Measurements from ENCODE around the gene CIC. TPM values are rescaled to one million over a fixed set of nuclear protein-coding genes. Genes with fewer than 3 reads are reported as not detected.

The CIC gene
- total and polyA plus RNA-seq, 10 of the 15 experiments (the other 5 are each of a cell fraction or from before 2014, with no cell fraction given): 0.18 to 50.6 (median 7.1) TPM

- ChIA-PET POLR2A (interaction anchor here (3.1 to 5.1 kb wide), 2 partner anchors 11 to 37 kb away, joined by 24 to 51 read pairs; partner anchors contain the start of genes CIC and GSK3A), RAD21 (ENCODE audit: unreplicated experiment) (interaction anchor here (1.0 to 5.5 kb wide), 4 partner anchors 11 to 146 kb away, joined by 3 to 82 read pairs (median 16); partner anchors contain the start of genes CIC, GSK3A and PAFAH1B3), CTCF (interaction anchor here (1.5 to 6.7 kb wide), 5 partner anchors 16 to 148 kb away, joined by 3 to 111 read pairs (median 9); partner anchors contain the start of genes GSK3A and POU2F2), SMC1A (ENCODE audit: uncharacterized antibody, unreplicated experiment) (interaction anchor here (5.1 kb wide), 1 partner anchor 36 kb away, joined by 70 read pairs; the partner anchor contains the start of gene GSK3A)
- WGBS (ENCODE audit: insufficient coverage, insufficient replicate concordance, low lambda C conversion rate, missing lambda C conversion rate): 0% methylated on average over 12 of the region's 20 CpGs
- intact Hi-C loops (cut with micrococcal nuclease; ENCODE audit: unreplicated experiment) (loop anchor here (2.0 to 5.0 kb wide), 5 partner anchors 36 to 173 kb away; partner anchors contain the start of genes POU2F2 and ZNF526), in situ Hi-C loops (cut with MboI) (no loop called here)
- no TSS peak for BruUV-seq (replicated peaks)
- Histone ChIP-seq H4K20me1 (ENCODE audit: control insufficient read depth, insufficient read depth) (no peaks in the 10 kb centered on the region; the same call in 1 of the 2 replicates), H3K36me3 (ENCODE audit: control insufficient read depth in 2 of 2, insufficient read depth in 2 of 2, low read length in 1 of 2) (no peaks in the 10 kb centered on the region), H3K27me3 (replicated peaks in 1 of 2; ENCODE audit: control insufficient read depth in 2 of 2, insufficient read depth in 2 of 2, low read length in 1 of 2) (no peaks in the 10 kb centered on the region), H2AFZ (ENCODE audit: control insufficient read depth, low read depth, low read length) (no peak overlapping the region), H3K4me3 (peak overlapping the region; percentile 98; the same call in 1 of the 2 replicates), H3K9ac (ENCODE audit: control insufficient read depth, insufficient read depth, low read length) (peak overlapping the region; percentile 45; the same call in 1 of the 2 replicates), H3K4me1 (ENCODE audit: control insufficient read depth, insufficient read depth, low read length) (peaks cover 53% of the 10 kb centered on the region), H3K9me3 (replicated peaks; ENCODE audit: control insufficient read depth, insufficient read depth, low read length) (no peaks in the 10 kb centered on the region), H3K4me2 (ENCODE audit: control insufficient read depth, insufficient read depth) (peak overlapping the region; percentile 97; the same call in 1 of the 2 replicates), H3K79me2 (ENCODE audit: control insufficient read depth, insufficient read depth, low read length) (peaks cover 37% of the 10 kb centered on the region), H3K27ac (ENCODE audit: control insufficient read depth, insufficient read depth) (peak overlapping the region; percentile 55)
- FAIRE-seq (no peak), ATAC-seq (no peak), DNase-seq (ENCODE audit: low read depth, low spot score) (no peak)
- TF ChIP-seq EGR1 (IDR thresholded peaks at IDR 0.05; ENCODE audit: borderline replicate concordance in 1 of 2, low read depth in 2 of 2, low read length in 2 of 2) (peak in 1 of 2 experiments; percentile 71; a peak in 1 of 3 replicates), HDAC2 (IDR thresholded peaks at IDR 0.05) (no peak), NFXL1 (IDR thresholded peaks at IDR 0.05; ENCODE audit: borderline replicate concordance) (no peak)
These were observed 11.7 kb downstream of the CIC start for GRCh38 chr19:42280815-42281145.

DNA sequence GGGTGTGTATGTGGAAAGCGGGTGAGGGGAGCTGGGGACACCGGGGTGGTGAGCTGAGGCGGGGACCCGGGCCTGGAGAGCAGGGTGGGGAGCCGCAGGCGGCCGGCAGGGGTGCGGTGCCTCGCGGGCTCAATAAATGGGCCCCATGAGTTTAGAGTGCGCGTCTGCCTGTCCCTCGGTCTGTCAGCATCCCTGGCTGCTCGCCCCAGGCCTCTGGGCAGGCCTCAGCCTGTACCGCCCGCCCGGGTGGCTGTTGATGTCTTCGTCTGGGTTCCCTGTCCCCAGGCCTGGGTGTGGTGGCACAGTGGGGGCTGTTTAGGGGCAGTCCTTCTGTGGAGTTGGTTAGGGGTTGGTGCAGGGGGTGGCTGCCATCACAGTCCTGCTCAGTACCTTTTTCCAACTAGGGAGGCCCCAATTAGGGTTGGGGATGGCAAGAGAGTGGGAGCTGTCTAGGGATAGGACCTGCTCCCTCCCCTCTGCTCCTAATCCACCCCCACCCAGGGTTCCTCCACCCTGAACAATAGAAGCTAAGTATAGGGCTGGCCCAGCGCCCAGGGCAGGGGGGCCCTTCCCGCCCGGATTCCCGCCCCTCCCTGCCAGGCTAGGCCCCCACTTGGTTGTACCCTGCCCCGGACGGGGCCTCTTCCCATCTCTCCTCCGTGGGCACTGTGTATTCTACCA lies 12.2 kb downstream of the CIC start:
- in situ Hi-C loops (cut with MboI) (no loop called here), intact Hi-C loops (cut with micrococcal nuclease; ENCODE audit: unreplicated experiment) (loop anchor here (2.0 to 5.0 kb wide), 5 partner anchors 36 to 174 kb away; partner anchors contain the start of genes POU2F2 and ZNF526)
- Histone ChIP-seq H3K9ac (ENCODE audit: control insufficient read depth, insufficient read depth, low read length) (peak overlapping the region; percentile 59), H3K4me2 (ENCODE audit: control insufficient read depth, insufficient read depth) (peak overlapping the region; percentile 97), H3K27me3 (replicated peaks in 1 of 2; ENCODE audit: control insufficient read depth in 2 of 2, insufficient read depth in 2 of 2, low read length in 1 of 2) (no peaks in the 10 kb centered on the region), H2AFZ (ENCODE audit: control insufficient read depth, low read depth, low read length) (no peak overlapping the region), H3K79me2 (ENCODE audit: control insufficient read depth, insufficient read depth, low read length) (peaks cover 40% of the 10 kb centered on the region), H3K4me1 (ENCODE audit: control insufficient read depth, insufficient read depth, low read length) (peaks cover 56% of the 10 kb centered on the region), H3K27ac (ENCODE audit: control insufficient read depth, insufficient read depth) (peak overlapping the region; percentile 45), H3K4me3 (peak overlapping the region; percentile 64; the same call in 1 of the 2 replicates), H3K36me3 (ENCODE audit: control insufficient read depth in 2 of 2, insufficient read depth in 2 of 2, low read length in 1 of 2) (no peaks in the 10 kb centered on the region), H3K9me3 (replicated peaks; ENCODE audit: control insufficient read depth, insufficient read depth, low read length) (no peaks in the 10 kb centered on the region), H4K20me1 (ENCODE audit: control insufficient read depth, insufficient read depth) (no peaks in the 10 kb centered on the region; the same call in 1 of the 2 replicates)
- ChIA-PET POLR2A (interaction anchor here (0.6 to 5.1 kb wide), 5 partner anchors 29 to 152 kb away, joined by 3 to 51 read pairs (median 4); partner anchors contain the start of gene GSK3A), CTCF (interaction anchor here (2.4 to 6.7 kb wide), 2 partner anchors 15 to 37 kb away, joined by 6 to 111 read pairs; partner anchors contain the start of gene GSK3A), SMC1A (ENCODE audit: uncharacterized antibody, unreplicated experiment) (interaction anchor here (0.7 to 5.1 kb wide), 5 partner anchors 15 to 80 kb away, joined by 3 to 70 read pairs (median 4); partner anchors contain the start of gene GSK3A), RAD21 (ENCODE audit: unreplicated experiment) (interaction anchor here (0.7 to 5.5 kb wide), 6 partner anchors 11 to 149 kb away, joined by 3 to 82 read pairs (median 6); partner anchors contain the start of genes CIC, GSK3A, PAFAH1B3 and POU2F2)
- DNase-seq (ENCODE audit: low read depth, low spot score) (no peak), FAIRE-seq (no peak), ATAC-seq (peak; percentile 7)
- no TSS peak for BruUV-seq (replicated peaks)
- TF ChIP-seq, protein P1, sequence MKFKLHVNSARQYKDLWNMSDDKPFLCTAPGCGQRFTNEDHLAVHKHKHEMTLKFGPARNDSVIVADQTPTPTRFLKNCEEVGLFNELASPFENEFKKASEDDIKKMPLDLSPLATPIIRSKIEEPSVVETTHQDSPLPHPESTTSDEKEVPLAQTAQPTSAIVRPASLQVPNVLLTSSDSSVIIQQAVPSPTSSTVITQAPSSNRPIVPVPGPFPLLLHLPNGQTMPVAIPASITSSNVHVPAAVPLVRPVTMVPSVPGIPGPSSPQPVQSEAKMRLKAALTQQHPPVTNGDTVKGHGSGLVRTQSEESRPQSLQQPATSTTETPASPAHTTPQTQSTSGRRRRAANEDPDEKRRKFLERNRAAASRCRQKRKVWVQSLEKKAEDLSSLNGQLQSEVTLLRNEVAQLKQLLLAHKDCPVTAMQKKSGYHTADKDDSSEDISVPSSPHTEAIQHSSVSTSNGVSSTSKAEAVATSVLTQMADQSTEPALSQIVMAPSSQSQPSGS (IDR thresholded peaks at IDR 0.05; ENCODE audit: low read length): no peak
- no peak for TF ChIP-seq SREBF1 (IDR thresholded peaks at IDR 0.05; ENCODE audit: low read length)
- no peak for TF ChIP-seq ZBED1 (IDR thresholded peaks at IDR 0.05; ENCODE audit: borderline replicate concordance)
- TF ChIP-seq, protein P2, sequence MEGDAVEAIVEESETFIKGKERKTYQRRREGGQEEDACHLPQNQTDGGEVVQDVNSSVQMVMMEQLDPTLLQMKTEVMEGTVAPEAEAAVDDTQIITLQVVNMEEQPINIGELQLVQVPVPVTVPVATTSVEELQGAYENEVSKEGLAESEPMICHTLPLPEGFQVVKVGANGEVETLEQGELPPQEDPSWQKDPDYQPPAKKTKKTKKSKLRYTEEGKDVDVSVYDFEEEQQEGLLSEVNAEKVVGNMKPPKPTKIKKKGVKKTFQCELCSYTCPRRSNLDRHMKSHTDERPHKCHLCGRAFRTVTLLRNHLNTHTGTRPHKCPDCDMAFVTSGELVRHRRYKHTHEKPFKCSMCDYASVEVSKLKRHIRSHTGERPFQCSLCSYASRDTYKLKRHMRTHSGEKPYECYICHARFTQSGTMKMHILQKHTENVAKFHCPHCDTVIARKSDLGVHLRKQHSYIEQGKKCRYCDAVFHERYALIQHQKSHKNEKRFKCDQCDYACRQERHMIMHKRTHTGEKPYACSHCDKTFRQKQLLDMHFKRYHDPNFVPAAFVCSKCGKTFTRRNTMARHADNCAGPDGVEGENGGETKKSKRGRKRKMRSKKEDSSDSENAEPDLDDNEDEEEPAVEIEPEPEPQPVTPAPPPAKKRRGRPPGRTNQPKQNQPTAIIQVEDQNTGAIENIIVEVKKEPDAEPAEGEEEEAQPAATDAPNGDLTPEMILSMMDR (IDR thresholded peaks at IDR 0.05 in 2 of 3, conservative IDR thresholded peaks at IDR 0.05 in 1 of 3; ENCODE audit: control insufficient read depth in 2 of 3, extremely low read depth in 1 of 3, insufficient read depth in 1 of 3, low read depth in 3 of 3, low read length in 3 of 3): 0 out of 6 replicates have a peak, but pooled peaks of 1 of the 3 experiments have one; percentile 25
- no peak for TF ChIP-seq POU2F2 (IDR thresholded peaks at IDR 0.05; ENCODE audit: borderline replicate concordance, low read depth, low read length)
- TF ChIP-seq NFYB (IDR thresholded peaks at IDR 0.05; ENCODE audit: insufficient read depth, low read depth, low read length): no peak
- TF ChIP-seq RUNX3 (IDR thresholded peaks at IDR 0.05; ENCODE audit: low read length): no peak
- TF ChIP-seq ZNF622 (IDR thresholded peaks at IDR 0.05): no peak
- 0 out of 2 replicates have a peak, but pooled peaks have one; percentile 21 for TF ChIP-seq LARP7 (IDR thresholded peaks at IDR 0.05)
- WGBS (ENCODE audit: insufficient coverage, insufficient replicate concordance, low lambda C conversion rate, missing lambda C conversion rate): 0% methylated on average over 17 of the region's 25 CpGs

Data from GM12878 (cell line).